Common myeloid progenitor, CD34-positive (primary cell): ENCODE data around the gene LCOR.
A peak's percentile ranks its signal among the peaks of the same experiment; 100 is the strongest.

Experiments
- CTCF ChIA-PET: fragments of 350-600 bp; sonication (Branson Sonifier 250); formaldehyde crosslinking; loops from one replicate; lab custom pipeline; 2021; ENCODE audit warnings: antibody characterized with exemption; lab: Charles Lee
- POLR2A ChIA-PET: fragments of 350-600 bp; sonication (Branson Sonifier 250); formaldehyde crosslinking; loops from one replicate; lab custom pipeline; 2021; ENCODE audit warnings: antibody characterized with exemption; lab: Charles Lee
- DNase-seq, 3 donors: peaks; one replicate each; pipeline versions ENCODE4 v3.0.0 to v3.0.0-alpha.2; 2013
- H3K27ac ChIP-seq, 2 experiments: 1 replicate in 1 of 2; 2 replicates in 1 of 2; pipeline ENCODE4 v1.7.0; 2013; ENCODE audit warnings: inconsistent platforms in 2 of 2, low read length in 2 of 2, mild to moderate bottlenecking in 2 of 2, low read depth in 1 of 2, moderate library complexity in 1 of 2; ENCODE audit not compliant: severe bottlenecking in 2 of 2, insufficient read depth in 1 of 2, poor library complexity in 1 of 2
- H3K27me3 ChIP-seq, 5 experiments: replicated peaks in 2 of 5; 1 replicate in 3 of 5; 2 replicates in 2 of 5; pipeline versions ENCODE4 v1.6.1 to v1.7.0; 2013; ENCODE audit warnings: low read length in 4 of 5, mild to moderate bottlenecking in 2 of 5, moderate library complexity in 2 of 5, inconsistent platforms in 1 of 5; ENCODE audit not compliant: insufficient read depth in 5 of 5, control insufficient read depth in 4 of 5
- H3K36me3 ChIP-seq, 4 experiments: 1 replicate in 2 of 4; 2 replicates in 2 of 4; pipeline versions ENCODE4 v1.6.1 to v1.7.0; 2013; ENCODE audit warnings: low read length in 3 of 4, control low read depth in 1 of 4, mild to moderate bottlenecking in 1 of 4; ENCODE audit not compliant: control insufficient read depth in 4 of 4, insufficient read depth in 4 of 4
- H3K4me1 ChIP-seq, 4 experiments: 1 replicate in 3 of 4; 2 replicates in 1 of 4; pipeline versions ENCODE4 v1.6.1 to v1.7.1; 2013; ENCODE audit warnings: low read length in 3 of 4, mild to moderate bottlenecking in 3 of 4, control low read depth in 1 of 4, inconsistent platforms in 1 of 4, moderate library complexity in 1 of 4; ENCODE audit not compliant: control insufficient read depth in 4 of 4, insufficient read depth in 4 of 4; ENCODE audit errors: control extremely low read depth in 1 of 4
- H3K4me3 ChIP-seq, 7 experiments: 1 replicate in 4 of 7; 2 replicates in 3 of 7; pipeline versions ENCODE4 v1.5.1 to v1.7.0; 2013; ENCODE audit warnings: mild to moderate bottlenecking in 7 of 7, low read length in 6 of 7, moderate library complexity in 6 of 7, inconsistent platforms in 2 of 7, low read depth in 2 of 7, control low read depth in 1 of 7; ENCODE audit not compliant: insufficient read depth in 4 of 7, control insufficient read depth in 1 of 7; ENCODE audit errors: extremely low read depth in 1 of 7
- H3K9me3 ChIP-seq, 5 experiments: 1 replicate in 4 of 5; 2 replicates in 1 of 5; pipeline versions ENCODE4 v1.6.1 to v1.7.1; 2013; ENCODE audit warnings: low read length in 4 of 5, mild to moderate bottlenecking in 2 of 5, inconsistent platforms in 1 of 5, low read depth in 1 of 5, moderate library complexity in 1 of 5; ENCODE audit not compliant: control insufficient read depth in 4 of 5, insufficient read depth in 2 of 5; ENCODE audit errors: control extremely low read depth in 1 of 5
- WGBS: methylation state at CpG from one replicate; pipeline ENCODE4 v1.1.5; 2013; ENCODE audit not compliant: insufficient coverage; 5-methylcytosine and 5-hydroxymethylcytosine counted together

Gene LCOR

DNA sequence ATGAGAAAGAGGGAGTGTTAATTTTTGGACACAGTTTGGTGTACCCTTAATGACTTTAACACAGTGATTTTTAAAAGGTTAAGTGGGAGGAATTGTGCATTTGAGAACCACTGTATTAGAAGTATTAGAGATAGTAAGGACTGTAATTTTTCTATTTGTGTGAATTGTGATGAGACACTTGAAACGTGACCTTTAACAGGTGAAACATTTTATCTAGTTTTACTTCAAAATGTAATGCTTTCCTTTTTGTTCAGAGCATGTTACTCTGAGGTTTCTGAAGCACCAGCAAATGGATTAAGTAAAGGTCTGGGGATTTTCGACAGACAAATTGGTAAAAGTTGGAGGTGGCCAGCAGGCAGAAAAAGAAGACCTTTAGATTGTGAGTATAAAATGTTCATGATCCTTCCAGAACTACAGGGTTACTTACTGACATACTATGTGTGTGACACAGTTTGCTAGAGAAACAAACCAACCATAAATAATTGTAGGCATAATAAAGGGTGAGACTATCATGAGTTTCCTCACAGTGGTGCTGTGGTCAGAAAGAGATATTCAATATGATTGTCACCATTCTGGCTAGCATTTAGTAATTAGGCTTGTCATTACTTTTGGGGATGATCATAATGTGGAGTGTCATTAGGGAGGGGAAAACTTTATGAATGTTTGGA is 26.1 kb downstream of the LCOR start:
- H3K27ac ChIP-seq, result no peak overlapping the region
- ChIA-PET CTCF (interaction anchor here (1.5 kb wide), 1 partner anchor 26 kb away, joined by 3 read pairs; no protein-coding TSS in a partner anchor), POLR2A (no interaction called here)
- no peaks in the 10 kb centered on the region for H3K9me3 ChIP-seq
- no peak for DNase-seq
- H3K4me3 ChIP-seq, result no peak overlapping the region
- H3K27me3 ChIP-seq, result no peaks in the 10 kb centered on the region
- H3K4me1 ChIP-seq, result peaks cover 0 to 5% (median 2%) of the 10 kb centered on the region in 4 experiments
- peaks cover 4 to 16% (median 6%) of the 10 kb centered on the region in 4 experiments for H3K36me3 ChIP-seq
- WGBS, result 100% methylated on average over 1 of the region's 2 CpGs

DNA sequence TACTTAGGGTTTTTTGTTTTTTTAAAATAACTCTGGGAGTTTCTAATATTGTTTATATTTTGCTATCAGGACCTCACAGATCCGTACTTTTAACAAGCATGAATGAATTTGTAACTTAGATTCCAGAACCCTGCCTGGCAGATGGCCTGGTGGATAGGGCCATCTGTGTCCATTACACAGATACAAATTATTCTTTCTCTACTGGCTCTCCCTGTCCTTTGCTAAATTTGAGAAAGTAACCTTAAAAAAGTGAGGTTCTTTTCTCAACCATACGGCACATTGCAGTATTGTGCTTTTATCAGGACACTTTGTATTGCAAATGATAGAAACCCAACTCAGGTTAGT is 26.6 kb downstream of the LCOR start:
- Histone ChIP-seq H3K27me3 (no peaks in the 10 kb centered on the region), H3K27ac (no peak overlapping the region), H3K36me3 (peaks cover 2 to 12% (median 6%) of the 10 kb centered on the region in 4 experiments), H3K9me3 (no peaks in the 10 kb centered on the region), H3K4me1 (peaks cover 0 to 6% (median 3%) of the 10 kb centered on the region in 4 experiments), H3K4me3 (no peak overlapping the region)
- 100% methylated on average over 1 of the region's 2 CpGs for WGBS
- ChIA-PET CTCF (no interaction called here), POLR2A (no interaction called here)
- DNase-seq, result no peak

- WGBS, result 100% methylated on average over 3 of the region's 5 CpGs
- Histone ChIP-seq H3K9me3 (no peaks in the 10 kb centered on the region), H3K36me3 (peaks cover 2 to 10% (median 6%) of the 10 kb centered on the region in 4 experiments), H3K27ac (no peak overlapping the region), H3K4me3 (no peak overlapping the region), H3K27me3 (no peaks in the 10 kb centered on the region), H3K4me1 (peaks cover 0 to 12% (median 6%) of the 10 kb centered on the region in 4 experiments)
- CTCF ChIA-PET, result interaction anchor here (1.1 to 1.7 kb wide), 4 partner anchors 9 to 220 kb away, joined by 3 to 4 read pairs (median 4); no protein-coding TSS in a partner anchor
- no peak for DNase-seq
- POLR2A ChIA-PET, result no interaction called here
Measured at GRCh38 chr10:96860631-96861277, 28.7 kb downstream of the LCOR start.

- Histone ChIP-seq H3K4me3 (no peak overlapping the region), H3K36me3 (peaks cover 0 to 10% (median 6%) of the 10 kb centered on the region in 4 experiments), H3K27ac (no peak overlapping the region), H3K4me1 (peaks cover 0 to 7% (median 3%) of the 10 kb centered on the region in 4 experiments), H3K27me3 (no peaks in the 10 kb centered on the region), H3K9me3 (no peaks in the 10 kb centered on the region)
- peak in 2 of 3 donors; percentile 42 to 60 for DNase-seq
- CTCF ChIA-PET, result interaction anchor here (0.6 to 2.4 kb wide), 6 partner anchors 8 to 224 kb away, joined by 3 to 8 read pairs (median 4); no protein-coding TSS in a partner anchor
- WGBS, result no CpG with 5 or more reads among the region's 3 CpGs
- POLR2A ChIA-PET, result no interaction called here
Measured at GRCh38 chr10:96863922-96864543, 31.9 kb downstream of the LCOR start.

DNA sequence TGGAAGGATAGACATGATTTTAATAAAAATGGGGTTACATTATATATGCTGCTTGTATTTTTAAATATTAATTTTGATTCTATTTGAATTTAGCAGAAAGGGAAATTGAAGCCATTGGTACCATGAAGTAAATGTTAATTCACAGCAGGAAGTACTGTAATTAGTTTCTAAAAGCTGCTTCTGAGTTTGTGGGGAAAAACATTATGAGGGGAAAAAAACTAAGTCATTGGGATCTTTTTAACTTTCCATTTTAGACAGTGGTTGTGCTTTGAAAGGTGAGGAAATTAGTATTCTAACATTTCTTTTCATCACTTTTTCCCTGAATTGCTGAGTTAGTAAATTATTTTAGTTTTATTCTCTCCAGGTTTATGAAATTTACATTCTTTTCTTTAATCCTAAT is 41.0 kb downstream of the LCOR start:
- Histone ChIP-seq H3K27me3 (no peaks in the 10 kb centered on the region), H3K36me3 (peaks cover 0 to 4% (median 0%) of the 10 kb centered on the region in 4 experiments), H3K27ac (no peak overlapping the region), H3K4me1 (peaks cover 0 to 10% (median 2%) of the 10 kb centered on the region in 4 experiments), H3K4me3 (no peak overlapping the region), H3K9me3 (no peaks in the 10 kb centered on the region)
- ChIA-PET POLR2A (no interaction called here), CTCF (no interaction called here)
- no peak for DNase-seq

GRCh38 chr10:96873756-96874467 is 41.8 kb downstream of the LCOR start:
- Histone ChIP-seq H3K36me3 (peaks cover 0 to 4% (median 0%) of the 10 kb centered on the region in 4 experiments), H3K27ac (no peak overlapping the region), H3K4me3 (no peak overlapping the region), H3K4me1 (peaks cover 0 to 12% (median 2%) of the 10 kb centered on the region in 4 experiments), H3K9me3 (no peaks in the 10 kb centered on the region), H3K27me3 (no peaks in the 10 kb centered on the region)
- DNase-seq, result no peak
- CTCF ChIA-PET, result interaction anchor here (1.4 to 1.9 kb wide), 3 partner anchors 9 to 20 kb away, joined by 4 to 8 read pairs (median 6); no protein-coding TSS in a partner anchor
- 100% methylated on average over 3 of the region's 7 CpGs for WGBS
- POLR2A ChIA-PET, result no interaction called here
